ENCODE data around the gene XXYLT1. TPM values are rescaled to one million over a fixed set of nuclear protein-coding genes. Genes with fewer than 3 reads are reported as not detected.
"Not testable (repeated sequence)": the region's sequence is repeated elsewhere in the genome, so short reads cannot be mapped to it uniquely, and the experiment has no call there.

The XXYLT1 gene
- total RNA-seq, 1 donor from 2014 or later: 13.6 TPM

- no peak overlapping the region for H3K4me3 ChIP-seq (ENCODE audit: low read length in 3 of 3)
- H3K9ac ChIP-seq (ENCODE audit: low read depth in 1 of 3, low read length in 3 of 3): no peak overlapping the region
- no peaks in the 10 kb centered on the region for H3K4me1 ChIP-seq (ENCODE audit: control insufficient read depth in 3 of 3, insufficient read depth in 3 of 3, low read length in 3 of 3)
- peaks cover 3 to 4% (median 3%) of the 10 kb centered on the region in 3 donors for H3K36me3 ChIP-seq (ENCODE audit: control insufficient read depth in 3 of 3, insufficient read depth in 3 of 3, low read length in 3 of 3)
- no peak overlapping the region for H3K27ac ChIP-seq (ENCODE audit: low read depth, low read length)
- no peaks in the 10 kb centered on the region for H3K9me3 ChIP-seq (ENCODE audit: control insufficient read depth in 3 of 3, low read length in 3 of 3)
- no peaks in the 10 kb centered on the region for H3K27me3 ChIP-seq (ENCODE audit: control insufficient read depth in 3 of 3, insufficient read depth in 3 of 3, low read length in 3 of 3)
Observed at GRCh38 chr3:195230244-195230643, 40.7 kb downstream of the XXYLT1 start.

GRCh38 chr3:195228886-195229285 lies 42.1 kb downstream of the XXYLT1 start:
- not testable (repeated sequence) for H3K27ac ChIP-seq (ENCODE audit: low read depth, low read length); H3K9ac ChIP-seq (ENCODE audit: low read depth in 1 of 3, low read length in 3 of 3); H3K4me3 ChIP-seq (ENCODE audit: low read length in 3 of 3); H3K4me1 ChIP-seq (ENCODE audit: control insufficient read depth in 3 of 3, insufficient read depth in 3 of 3, low read length in 3 of 3); H3K27me3 ChIP-seq (ENCODE audit: control insufficient read depth in 3 of 3, insufficient read depth in 3 of 3, low read length in 3 of 3); H3K9me3 ChIP-seq (ENCODE audit: control insufficient read depth in 3 of 3, low read length in 3 of 3); H3K36me3 ChIP-seq (ENCODE audit: control insufficient read depth in 3 of 3, insufficient read depth in 3 of 3, low read length in 3 of 3)

- Histone ChIP-seq H3K27me3 (ENCODE audit: control insufficient read depth in 3 of 3, insufficient read depth in 3 of 3, low read length in 3 of 3) (no peaks in the 10 kb centered on the region), H3K36me3 (ENCODE audit: control insufficient read depth in 3 of 3, insufficient read depth in 3 of 3, low read length in 3 of 3) (peaks cover 4 to 5% (median 4%) of the 10 kb centered on the region in 3 donors)
Observed at GRCh38 chr3:195227871-195228270, 43.1 kb downstream of the XXYLT1 start.

GRCh38 chr3:195226900-195227447 lies 44.0 kb downstream of the XXYLT1 start:
- no peak overlapping the region for H3K9ac ChIP-seq (ENCODE audit: low read depth in 1 of 3, low read length in 3 of 3)
- no peaks in the 10 kb centered on the region for H3K9me3 ChIP-seq (ENCODE audit: control insufficient read depth in 3 of 3, low read length in 3 of 3)
- H3K36me3 ChIP-seq (ENCODE audit: control insufficient read depth in 3 of 3, insufficient read depth in 3 of 3, low read length in 3 of 3): peaks cover 4 to 5% (median 4%) of the 10 kb centered on the region in 3 donors
- H3K27ac ChIP-seq (ENCODE audit: low read depth, low read length): no peak overlapping the region
- H3K4me3 ChIP-seq (ENCODE audit: low read length in 3 of 3): no peak overlapping the region
- H3K4me1 ChIP-seq (ENCODE audit: control insufficient read depth in 3 of 3, insufficient read depth in 3 of 3, low read length in 3 of 3): peaks cover 4 to 9% (median 7%) of the 10 kb centered on the region in 3 donors
- H3K27me3 ChIP-seq (ENCODE audit: control insufficient read depth in 3 of 3, insufficient read depth in 3 of 3, low read length in 3 of 3): no peaks in the 10 kb centered on the region

More at GRCh38 chr3:195227871-195228270, 43.1 kb downstream of the XXYLT1 start:
- no peak overlapping the region for H3K9ac ChIP-seq (ENCODE audit: low read depth in 1 of 3, low read length in 3 of 3)
- no peak overlapping the region for H3K4me3 ChIP-seq (ENCODE audit: low read length in 3 of 3)
- peaks cover 4 to 9% (median 7%) of the 10 kb centered on the region in 3 donors for H3K4me1 ChIP-seq (ENCODE audit: control insufficient read depth in 3 of 3, insufficient read depth in 3 of 3, low read length in 3 of 3)
- no peak overlapping the region for H3K27ac ChIP-seq (ENCODE audit: low read depth, low read length)
- no peaks in the 10 kb centered on the region for H3K9me3 ChIP-seq (ENCODE audit: control insufficient read depth in 3 of 3, low read length in 3 of 3)

GRCh38 chr3:195226445-195226844 lies 44.5 kb downstream of the XXYLT1 start:
- no peak overlapping the region for H3K4me3 ChIP-seq (ENCODE audit: low read length in 3 of 3)
- H3K9ac ChIP-seq (ENCODE audit: low read depth in 1 of 3, low read length in 3 of 3): no peak overlapping the region
- no peak overlapping the region for H3K27ac ChIP-seq (ENCODE audit: low read depth, low read length)
- H3K4me1 ChIP-seq (ENCODE audit: control insufficient read depth in 3 of 3, insufficient read depth in 3 of 3, low read length in 3 of 3): peaks cover 7 to 11% (median 9%) of the 10 kb centered on the region in 3 donors
- peaks cover 4 to 5% (median 4%) of the 10 kb centered on the region in 3 donors for H3K36me3 ChIP-seq (ENCODE audit: control insufficient read depth in 3 of 3, insufficient read depth in 3 of 3, low read length in 3 of 3)
- no peaks in the 10 kb centered on the region for H3K9me3 ChIP-seq (ENCODE audit: control insufficient read depth in 3 of 3, low read length in 3 of 3)
- H3K27me3 ChIP-seq (ENCODE audit: control insufficient read depth in 3 of 3, insufficient read depth in 3 of 3, low read length in 3 of 3): no peaks in the 10 kb centered on the region

- Histone ChIP-seq H3K27me3 (ENCODE audit: control insufficient read depth in 3 of 3, insufficient read depth in 3 of 3, low read length in 3 of 3) (no peaks in the 10 kb centered on the region), H3K9ac (ENCODE audit: low read depth in 1 of 3, low read length in 3 of 3) (no peak overlapping the region), H3K4me1 (ENCODE audit: control insufficient read depth in 3 of 3, insufficient read depth in 3 of 3, low read length in 3 of 3) (peaks cover 7 to 13% (median 11%) of the 10 kb centered on the region in 3 donors), H3K9me3 (ENCODE audit: control insufficient read depth in 3 of 3, low read length in 3 of 3) (no peaks in the 10 kb centered on the region), H3K36me3 (ENCODE audit: control insufficient read depth in 3 of 3, insufficient read depth in 3 of 3, low read length in 3 of 3) (peaks cover 4 to 5% (median 4%) of the 10 kb centered on the region in 3 donors), H3K27ac (ENCODE audit: low read depth, low read length) (no peak overlapping the region), H3K4me3 (ENCODE audit: low read length in 3 of 3) (no peak overlapping the region)
Observed at GRCh38 chr3:195224980-195225580, 45.9 kb downstream of the XXYLT1 start.

- Histone ChIP-seq H3K27ac (ENCODE audit: low read depth, low read length) (no peak overlapping the region), H3K4me1 (ENCODE audit: control insufficient read depth in 3 of 3, insufficient read depth in 3 of 3, low read length in 3 of 3) (peaks cover 7 to 13% (median 11%) of the 10 kb centered on the region in 3 donors), H3K9ac (ENCODE audit: low read depth in 1 of 3, low read length in 3 of 3) (no peak overlapping the region), H3K4me3 (ENCODE audit: low read length in 3 of 3) (no peak overlapping the region), H3K9me3 (ENCODE audit: control insufficient read depth in 3 of 3, low read length in 3 of 3) (no peaks in the 10 kb centered on the region), H3K27me3 (ENCODE audit: control insufficient read depth in 3 of 3, insufficient read depth in 3 of 3, low read length in 3 of 3) (no peaks in the 10 kb centered on the region), H3K36me3 (ENCODE audit: control insufficient read depth in 3 of 3, insufficient read depth in 3 of 3, low read length in 3 of 3) (peaks cover 4 to 5% (median 4%) of the 10 kb centered on the region in 3 donors)
Observed at GRCh38 chr3:195224156-195224979, 46.6 kb downstream of the XXYLT1 start.

GRCh38 chr3:195221876-195222617 lies 48.9 kb downstream of the XXYLT1 start:
- Histone ChIP-seq H3K9ac (ENCODE audit: low read depth in 1 of 3, low read length in 3 of 3) (no peak overlapping the region), H3K27ac (ENCODE audit: low read depth, low read length) (no peak overlapping the region), H3K4me3 (ENCODE audit: low read length in 3 of 3) (no peak overlapping the region), H3K4me1 (ENCODE audit: control insufficient read depth in 3 of 3, insufficient read depth in 3 of 3, low read length in 3 of 3) (peaks cover 7 to 13% (median 11%) of the 10 kb centered on the region in 3 donors), H3K36me3 (ENCODE audit: control insufficient read depth in 3 of 3, insufficient read depth in 3 of 3, low read length in 3 of 3) (peaks cover 4 to 5% (median 4%) of the 10 kb centered on the region in 3 donors), H3K9me3 (ENCODE audit: control insufficient read depth in 3 of 3, low read length in 3 of 3) (no peaks in the 10 kb centered on the region), H3K27me3 (ENCODE audit: control insufficient read depth in 3 of 3, insufficient read depth in 3 of 3, low read length in 3 of 3) (no peaks in the 10 kb centered on the region)

GRCh38 chr3:195221015-195221853 lies 49.7 kb downstream of the XXYLT1 start:
- H3K27me3 ChIP-seq (ENCODE audit: control insufficient read depth in 3 of 3, insufficient read depth in 3 of 3, low read length in 3 of 3): no peaks in the 10 kb centered on the region
- peaks cover 7 to 13% (median 11%) of the 10 kb centered on the region in 3 donors for H3K4me1 ChIP-seq (ENCODE audit: control insufficient read depth in 3 of 3, insufficient read depth in 3 of 3, low read length in 3 of 3)
- no peak overlapping the region for H3K4me3 ChIP-seq (ENCODE audit: low read length in 3 of 3)
- H3K9me3 ChIP-seq (ENCODE audit: control insufficient read depth in 3 of 3, low read length in 3 of 3): no peaks in the 10 kb centered on the region
- H3K27ac ChIP-seq (ENCODE audit: low read depth, low read length): no peak overlapping the region
- no peak overlapping the region for H3K9ac ChIP-seq (ENCODE audit: low read depth in 1 of 3, low read length in 3 of 3)
- peaks cover 3 to 4% (median 4%) of the 10 kb centered on the region in 3 donors for H3K36me3 ChIP-seq (ENCODE audit: control insufficient read depth in 3 of 3, insufficient read depth in 3 of 3, low read length in 3 of 3)

Measured in skeletal muscle tissue (tissue), 4 donors.